HG03064 (cell line): ENCODE data around the gene HSCB.
"Not testable (repeated sequence)": the region's sequence is repeated elsewhere in the genome, so short reads cannot be mapped to it uniquely, and the experiment has no call there.

Experiments
- ATAC-seq: cut with Tn5 transposase; IDR thresholded peaks from one replicate; pipeline ENCODE4 v1.9.1; 2021; ENCODE audit warnings: low read depth; ENCODE audit not compliant: unreplicated experiment

HSCB gene

GRCh38 chr22:28737701-28738100, 4.1 kb upstream of the HSCB start:
- no peak for ATAC-seq

GRCh38 chr22:28738876-28739275, 3.0 kb upstream of the HSCB start:
- not testable (repeated sequence) for ATAC-seq

GRCh38 chr22:28741200-28741784, 547 bp upstream of the HSCB start:
- ATAC-seq, result no peak

- ATAC-seq, result no peak
These were observed 723 bp downstream of the HSCB start for GRCh38 chr22:28742562-28742962.

GRCh38 chr22:28743852-28744251, 2.0 kb downstream of the HSCB start:
- ATAC-seq, result no peak

GRCh38 chr22:28750471-28750881, 8.6 kb downstream of the HSCB start:
- ATAC-seq, result no peak

GRCh38 chr22:28754512-28754911, 12.7 kb downstream of the HSCB start:
- ATAC-seq, result not testable (repeated sequence)

- ATAC-seq, result no peak
These were observed 18.2 kb downstream of the HSCB start for GRCh38 chr22:28759861-28760560.

- ATAC-seq, result no peak
These were observed 19.6 kb downstream of the HSCB start for GRCh38 chr22:28761449-28761755.

- not testable (repeated sequence) for ATAC-seq
These were observed 20.2 kb downstream of the HSCB start for GRCh38 chr22:28762000-28762399.

GRCh38 chr22:28766628-28767027, 24.8 kb downstream of the HSCB start:
- ATAC-seq, result no peak

- ATAC-seq, result no peak
These were observed 27.0 kb downstream of the HSCB start for GRCh38 chr22:28768701-28769393.

- no peak for ATAC-seq
These were observed 27.7 kb downstream of the HSCB start for GRCh38 chr22:28769394-28770085.

- no peak for ATAC-seq
These were observed 29.5 kb downstream of the HSCB start for GRCh38 chr22:28771195-28771791.

GRCh38 chr22:28772633-28773460, 31.0 kb downstream of the HSCB start, which contains the start of gene CCDC117:
TSS of gene CCDC117 (plus strand) at chr22:28772695. CDS start at chr22:28772850, 155 bp downstream.
- peak; percentile 85 for ATAC-seq

GRCh38 chr22:28773461-28773867, 31.6 kb downstream of the HSCB start:
- ATAC-seq, result peak; percentile 7

GRCh38 chr22:28774378-28774777, 32.5 kb downstream of the HSCB start:
- ATAC-seq, result no peak

- ATAC-seq, result no peak
These were observed 38.0 kb downstream of the HSCB start for GRCh38 chr22:28779833-28780232.

- ATAC-seq, result no peak
These were observed 38.5 kb downstream of the HSCB start for GRCh38 chr22:28780296-28780695.
